ENCODE measurements around the gene ZNF804A.
A peak's percentile ranks its signal among the peaks of the same experiment; 100 is the strongest.

The ZNF804A gene

DNA sequence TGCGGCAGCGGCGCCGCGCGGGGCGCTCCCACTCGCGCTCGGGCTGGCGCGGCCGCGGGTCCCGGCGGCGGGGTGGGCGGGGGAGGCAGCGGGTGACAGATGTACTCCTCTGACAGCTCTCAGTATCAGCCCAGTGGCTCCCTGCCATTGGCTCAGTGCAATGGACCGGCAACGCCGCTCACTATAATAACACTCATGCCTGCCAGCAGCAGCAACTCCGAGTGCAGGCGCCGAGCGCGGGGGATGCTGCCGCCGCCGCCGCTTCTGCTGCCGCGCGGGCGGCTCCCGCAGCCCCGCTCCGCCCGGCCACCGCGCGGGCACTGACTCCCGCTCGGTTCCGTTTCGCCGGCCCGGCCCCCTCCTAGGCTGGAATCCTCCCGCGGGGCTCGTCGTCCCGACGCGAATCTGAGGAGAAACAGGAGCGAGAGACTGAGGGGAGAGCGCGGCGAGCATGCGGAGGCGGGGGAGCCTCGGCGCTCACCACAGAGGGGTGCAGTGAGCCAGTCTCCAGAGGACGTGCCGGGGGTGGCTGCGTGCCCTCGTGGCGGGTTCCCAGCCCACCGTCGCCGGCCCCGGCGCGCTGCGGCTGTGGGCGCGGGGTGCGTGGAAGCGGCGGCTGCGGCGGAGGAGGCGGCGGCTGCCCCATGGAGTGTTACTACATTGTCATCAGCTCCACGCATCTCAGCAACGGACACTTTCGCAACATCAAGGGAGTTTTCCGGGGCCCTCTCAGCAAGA lies at the start of gene ZNF804A:
Gene ZNF804A (plus strand): TSS at position 214 of the 738 bp plus-strand sequence. CDS start 431 bp downstream, at position 645.
- DNase-seq: peak; percentile 8

DNA sequence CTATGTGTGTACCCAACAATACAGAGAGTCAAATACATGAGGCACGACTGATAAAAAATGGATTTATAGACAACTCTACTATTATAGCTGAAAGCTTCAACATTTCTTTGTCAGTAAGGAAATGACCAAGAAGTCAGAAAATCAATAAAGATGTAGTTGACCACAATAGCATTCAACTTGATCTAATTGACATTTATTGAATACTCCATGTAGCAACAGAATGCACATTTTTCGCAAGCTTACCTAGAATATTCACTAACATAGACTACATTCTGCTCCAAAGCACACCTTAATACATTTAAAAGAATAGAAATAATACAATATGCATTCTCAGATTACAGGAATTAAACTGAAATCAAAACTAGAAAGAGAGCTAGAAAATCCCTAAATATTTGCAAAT lies 49.2 kb upstream of the ZNF804A start:
- DNase-seq: no peak

DNA sequence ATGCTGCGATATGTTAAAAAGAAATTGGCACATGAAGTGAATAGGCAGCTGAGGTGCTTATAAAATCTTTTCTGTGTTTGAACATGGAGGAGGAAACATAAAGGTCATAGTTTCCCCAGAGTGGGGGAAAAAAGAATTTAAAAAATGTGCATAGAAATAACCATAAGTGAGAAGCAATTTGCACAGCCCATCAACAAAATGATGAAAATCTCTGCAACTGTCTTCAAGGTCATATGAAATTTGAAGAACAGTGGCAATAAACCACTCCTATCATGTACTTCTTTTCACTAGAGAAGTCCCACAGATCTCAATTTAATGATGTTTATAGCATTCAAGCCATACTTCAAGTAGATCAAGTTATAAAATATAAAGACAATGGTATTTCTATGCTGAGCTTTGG lies 46.7 kb upstream of the ZNF804A start:
- no peak for DNase-seq

DNA sequence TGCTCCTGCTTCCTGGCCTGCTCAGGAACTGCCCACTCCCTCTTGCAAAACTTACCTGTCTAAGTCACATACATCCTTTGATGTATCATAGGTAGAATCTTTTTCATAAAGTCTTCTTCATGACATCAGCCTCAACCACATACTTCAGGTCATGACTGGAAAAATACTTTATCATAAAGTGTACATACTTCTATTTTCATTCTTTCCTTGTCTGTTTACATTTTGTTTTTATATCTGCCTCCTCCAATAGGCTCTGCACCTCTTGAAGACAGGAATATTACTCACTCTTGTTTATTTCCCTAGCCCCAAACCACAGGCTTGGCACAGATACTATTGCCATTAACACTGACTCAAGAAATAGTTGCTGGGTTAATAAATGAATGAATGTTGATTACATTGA lies 43.6 kb upstream of the ZNF804A start:
- no peak for DNase-seq

DNA sequence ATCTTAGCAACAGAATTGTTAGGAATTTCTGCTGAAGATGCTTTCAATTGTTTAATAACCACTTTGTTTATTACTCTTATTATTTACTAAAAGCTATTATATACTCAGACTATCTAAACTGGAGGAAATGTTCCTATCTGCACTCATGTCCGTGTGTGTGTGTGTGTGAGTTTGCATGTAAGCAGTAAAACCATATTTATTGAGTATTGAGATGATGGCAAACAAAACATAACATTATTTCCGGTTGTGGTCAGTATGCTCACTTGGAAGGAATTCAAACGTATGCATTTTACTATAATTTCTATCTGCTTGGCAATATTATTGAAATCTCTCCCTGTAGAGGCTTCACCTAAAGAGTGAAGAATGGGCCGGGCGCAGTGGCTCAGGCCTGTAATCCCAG lies 43.0 kb upstream of the ZNF804A start:
- DNase-seq: no peak

DNA sequence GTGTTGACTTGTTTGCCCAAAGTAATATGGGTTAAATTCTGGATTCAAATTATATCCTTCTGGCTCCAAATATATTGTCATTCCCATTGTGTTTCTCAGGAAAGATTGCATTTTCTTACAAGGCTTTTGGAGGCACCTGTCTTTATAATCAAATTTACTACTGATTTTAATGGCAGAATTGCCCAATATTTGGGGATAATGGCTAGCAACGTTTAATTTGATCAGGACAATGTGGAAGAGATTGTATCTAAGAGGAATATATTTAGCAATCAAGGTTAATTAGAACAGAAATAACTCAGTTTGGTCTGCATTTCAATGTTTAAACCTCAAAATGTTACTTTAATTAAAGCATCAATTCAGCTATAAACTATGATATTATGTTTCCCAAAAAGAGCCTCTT lies 41.7 kb upstream of the ZNF804A start:
- DNase-seq: no peak

DNA sequence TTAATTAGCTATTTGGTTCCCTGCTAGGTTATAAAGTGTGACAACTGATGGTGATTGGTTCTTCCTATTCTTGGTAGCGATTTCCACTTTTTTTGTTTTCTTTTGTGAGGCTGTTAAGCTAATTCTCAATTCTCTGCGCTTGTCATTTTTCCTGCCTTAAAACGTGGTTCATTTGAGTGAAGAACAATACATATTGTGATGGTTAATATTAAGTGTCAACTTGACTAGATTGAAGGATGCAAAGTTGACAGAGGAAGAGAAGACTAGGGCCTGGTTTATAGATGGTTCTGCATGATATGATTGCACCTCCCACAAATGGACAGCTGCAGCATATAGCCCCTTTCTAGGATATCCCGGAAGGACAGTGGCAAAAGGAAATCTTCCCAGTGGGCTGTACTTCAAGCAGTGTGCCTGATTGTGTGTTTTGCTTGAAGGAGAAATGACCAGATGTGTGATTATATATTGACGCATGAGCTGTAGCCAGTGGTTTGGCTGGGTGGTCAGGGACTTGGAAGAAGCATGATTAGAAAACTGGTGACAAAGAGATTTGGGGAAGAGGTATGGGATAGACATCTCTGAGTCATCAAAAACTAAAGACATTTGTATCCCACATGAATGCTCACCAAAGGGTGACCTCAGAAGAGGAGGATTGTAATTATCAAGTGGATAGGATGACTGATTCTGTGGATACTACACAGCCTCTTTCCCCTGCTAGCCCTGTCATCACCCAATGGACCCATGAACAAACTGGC lies 39.4 kb upstream of the ZNF804A start:
- no peak for DNase-seq

DNA sequence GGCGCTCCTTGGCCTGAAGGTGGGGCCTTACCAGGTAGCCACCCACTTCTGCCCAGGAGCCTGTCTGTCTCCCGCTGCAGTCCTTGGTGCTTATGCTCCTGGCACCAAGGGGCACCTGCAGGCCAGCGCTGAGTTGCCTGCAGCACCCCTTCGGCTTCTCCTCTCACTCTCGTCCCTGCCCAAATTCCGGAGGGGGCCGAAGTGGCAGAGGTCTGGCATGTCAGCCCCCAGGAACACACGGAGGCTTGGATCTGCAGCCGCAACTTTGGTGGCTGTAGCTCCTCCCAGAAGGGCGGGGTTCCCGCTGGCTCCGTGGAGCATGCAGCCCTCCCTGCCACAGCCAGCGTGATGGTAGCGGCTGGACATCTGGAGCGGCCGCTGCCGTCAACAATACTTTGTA lies 37.7 kb upstream of the ZNF804A start:
- no peak for DNase-seq

DNA sequence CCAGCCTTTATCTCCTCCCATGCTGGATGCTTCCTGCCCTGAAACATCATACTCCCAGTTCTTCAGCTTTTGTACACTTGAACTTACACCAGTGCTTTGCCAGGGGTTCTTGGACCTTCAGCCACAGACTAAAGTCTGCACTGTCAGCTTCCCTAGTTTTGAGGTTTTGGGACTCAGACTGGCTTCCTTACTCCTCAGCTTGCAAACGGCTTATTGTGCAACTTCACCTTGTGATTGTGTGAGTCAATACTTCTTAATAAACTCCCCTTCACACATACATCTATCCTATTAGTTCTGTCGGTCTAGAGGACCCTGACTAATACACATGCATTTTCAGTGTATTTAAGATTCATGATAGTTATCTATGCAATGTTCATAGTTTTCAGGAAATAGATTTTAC lies 35.8 kb upstream of the ZNF804A start:
- no peak for DNase-seq

DNA sequence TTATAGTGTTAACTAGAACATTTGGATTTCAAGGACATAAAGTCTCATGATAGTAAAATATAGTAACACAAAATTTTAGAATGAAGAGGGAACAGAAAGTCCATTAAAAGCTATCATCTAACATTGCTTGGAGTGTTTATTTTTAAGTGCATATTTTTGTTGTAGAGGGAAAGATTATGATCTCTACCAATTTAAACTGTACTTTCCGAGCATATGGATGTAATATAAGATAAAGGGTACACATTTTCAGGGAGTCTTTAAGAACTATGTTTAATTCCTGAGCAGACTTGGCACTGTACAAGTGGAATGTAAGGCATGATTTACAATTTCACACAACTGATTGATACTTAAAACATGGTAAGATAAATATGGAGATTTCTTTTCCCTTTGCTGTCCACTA lies 34.2 kb upstream of the ZNF804A start:
- DNase-seq: no peak

DNA sequence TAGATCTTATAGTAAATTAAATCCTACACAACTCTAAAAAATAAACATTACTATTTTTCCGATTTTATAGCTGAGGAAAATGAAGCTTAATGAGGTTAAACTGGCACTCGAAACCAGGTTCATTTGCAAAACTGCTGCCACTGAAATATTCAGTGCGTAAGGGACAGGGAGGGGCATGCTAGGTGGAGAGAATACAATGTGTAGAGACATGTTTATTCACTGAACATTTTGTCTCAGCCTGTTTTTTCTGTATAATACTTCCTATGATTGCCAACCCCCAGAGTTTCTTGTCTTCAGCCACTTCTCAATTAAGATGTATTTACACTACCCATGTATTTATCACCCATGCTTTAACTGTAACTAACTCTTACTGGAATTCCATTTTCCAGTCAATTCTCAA lies 31.6 kb upstream of the ZNF804A start:
- no peak for DNase-seq

DNA sequence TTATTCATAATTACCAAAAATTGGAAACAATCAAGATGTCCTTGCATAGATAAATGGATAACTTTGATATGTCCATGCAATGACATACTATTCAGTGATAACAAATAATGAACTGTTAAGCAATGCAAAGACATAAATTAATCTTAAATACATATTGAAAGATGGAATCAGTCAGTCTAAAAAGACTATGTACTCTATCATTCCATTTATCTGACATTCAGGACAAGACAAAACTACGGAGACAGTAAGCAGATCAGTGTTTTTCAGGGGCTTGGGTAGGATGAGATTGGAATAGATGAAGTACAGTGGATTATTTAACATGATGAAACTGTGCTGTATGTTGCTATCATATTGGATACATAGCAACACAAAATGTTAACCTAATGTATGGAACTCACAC lies 21.3 kb upstream of the ZNF804A start:
- no peak for DNase-seq

DNA sequence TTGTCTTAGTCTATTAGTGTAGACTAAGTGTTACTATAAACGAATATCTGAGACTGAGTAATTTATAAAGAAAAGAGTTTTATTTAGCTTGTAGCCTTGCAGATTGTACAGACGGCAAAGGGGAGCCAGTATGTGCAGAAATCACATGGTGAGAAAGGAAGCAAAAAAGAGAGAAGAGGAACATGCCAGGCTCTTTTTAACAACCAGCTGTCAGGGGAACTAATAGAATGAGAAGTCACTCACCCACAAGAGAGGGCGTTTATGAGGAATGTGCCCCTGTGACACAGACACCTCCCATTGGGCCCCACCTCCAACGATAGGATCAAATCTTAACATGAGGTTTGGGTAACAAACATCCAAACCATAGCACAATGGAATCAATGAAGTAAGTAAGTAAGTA lies 20.6 kb upstream of the ZNF804A start:
- DNase-seq: no peak

DNA sequence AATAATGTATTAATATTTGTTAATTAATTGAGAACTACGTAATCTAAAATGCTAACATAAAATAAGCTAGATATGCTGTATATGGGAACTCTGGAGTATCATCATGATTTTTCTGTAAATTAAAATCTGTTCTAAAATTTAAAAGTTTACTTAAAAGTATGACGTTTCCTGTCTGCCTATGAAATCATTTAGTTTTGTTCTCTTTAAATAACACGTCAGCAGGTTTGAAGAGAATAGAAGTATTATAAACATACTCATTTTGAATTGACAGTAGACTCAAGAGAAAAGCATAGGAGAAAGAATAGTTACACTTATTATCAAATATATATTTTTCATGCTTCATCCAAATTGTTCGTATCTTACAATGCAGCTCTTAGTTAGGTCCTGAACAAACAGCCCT lies 19.1 kb upstream of the ZNF804A start:
- DNase-seq: no peak

DNA sequence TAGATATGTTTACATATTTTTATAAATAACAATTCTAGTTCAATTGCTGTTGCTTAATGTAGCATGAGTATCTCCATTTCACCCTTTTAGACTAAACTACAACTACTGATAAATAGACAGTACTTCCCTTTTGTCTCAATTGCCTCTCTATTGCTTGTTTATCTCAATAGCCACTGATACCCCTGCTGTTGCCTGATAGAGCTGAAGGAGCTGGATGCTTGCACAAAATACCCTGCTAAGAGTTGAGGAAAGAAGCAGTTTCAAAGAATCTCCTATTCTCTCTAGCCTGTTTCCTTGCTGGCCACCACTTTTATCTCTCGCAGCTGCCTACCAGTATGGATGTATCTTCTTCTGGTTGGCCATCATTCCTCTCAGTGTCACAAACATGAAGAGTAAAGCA lies 16.9 kb upstream of the ZNF804A start:
- no peak for DNase-seq

DNA sequence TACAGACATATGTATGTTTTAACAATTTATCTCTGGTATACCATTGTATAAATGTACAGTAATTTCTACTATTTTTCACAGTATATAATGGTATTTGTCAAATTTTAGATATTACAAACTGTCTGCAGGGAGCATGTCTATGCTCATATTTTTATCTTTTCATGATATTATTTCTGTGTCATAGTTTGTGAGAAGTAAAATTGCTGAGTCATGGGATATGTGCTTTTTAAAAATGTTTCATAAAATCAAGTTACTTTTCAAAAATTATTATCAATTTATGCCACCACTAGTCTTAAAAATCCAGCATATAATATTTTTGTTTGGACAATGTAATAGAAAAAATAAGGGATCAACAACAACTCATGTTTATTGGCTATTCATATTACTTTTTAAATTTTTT lies 9.1 kb upstream of the ZNF804A start:
- DNase-seq: no peak

DNA sequence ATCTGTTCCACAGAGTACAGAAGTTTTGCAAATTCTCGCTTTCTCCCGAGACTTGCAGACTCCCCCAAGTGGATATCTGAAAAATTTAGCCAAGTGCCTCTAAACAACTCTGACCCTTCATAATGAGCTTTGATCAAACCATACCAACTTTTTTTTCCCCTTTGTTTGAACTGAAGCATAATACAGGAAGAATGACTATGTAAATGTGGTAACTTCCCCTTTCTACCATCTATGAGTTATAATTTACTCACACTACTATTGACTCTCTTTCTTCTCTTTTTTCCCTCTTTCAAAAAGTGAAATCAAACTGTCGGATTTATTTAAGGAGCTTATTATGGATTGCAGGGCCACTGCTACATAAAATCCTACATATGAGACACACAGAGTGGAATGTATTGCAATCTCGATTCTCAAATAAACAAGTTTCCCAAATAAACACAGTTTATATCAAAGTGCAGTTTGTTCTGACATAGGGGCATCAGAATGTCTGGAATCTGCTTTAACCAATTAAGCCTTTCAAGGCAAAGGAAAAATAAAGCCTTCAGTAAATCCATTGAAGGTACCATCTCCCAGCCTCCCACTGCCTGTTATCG lies 1.4 kb upstream of the ZNF804A start:
- DNase-seq: no peak

DNA sequence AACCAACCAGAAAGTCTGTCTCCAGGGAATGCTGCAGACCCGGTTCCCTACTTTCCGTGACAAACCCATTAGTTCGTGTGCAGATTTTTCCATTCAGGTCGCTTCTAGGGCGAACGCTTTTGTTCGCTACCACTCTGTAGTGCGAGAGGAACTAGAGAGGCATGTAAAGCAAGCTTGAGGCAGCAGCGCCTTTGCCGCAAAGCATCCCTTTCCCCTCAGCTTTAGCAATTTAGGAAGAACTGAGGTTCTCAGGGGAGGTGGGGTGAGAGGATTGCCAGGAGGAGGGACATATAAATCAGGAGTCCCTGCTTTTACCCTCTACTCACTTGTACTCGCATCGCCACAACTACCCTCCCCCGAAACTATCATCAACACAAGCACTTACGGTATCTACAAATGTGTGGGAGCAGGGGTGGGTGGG lies 748 bp upstream of the ZNF804A start:
- DNase-seq: no peak

DNA sequence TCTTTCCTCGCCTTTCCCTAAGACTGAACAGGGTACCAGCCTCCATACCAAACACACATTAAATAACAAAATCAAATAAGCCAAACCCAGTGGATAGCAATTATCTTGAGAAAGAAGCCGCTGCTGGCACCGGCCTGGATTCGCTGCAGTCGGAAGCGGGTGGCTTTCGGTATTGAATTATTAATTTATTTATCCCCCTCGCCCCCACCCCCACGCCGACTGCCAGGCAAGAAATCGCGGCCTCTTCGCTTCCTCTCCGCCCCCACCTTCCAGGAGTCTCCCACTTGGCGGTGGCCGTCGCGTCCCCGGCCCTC lies 370 bp upstream of the ZNF804A start:
- DNase-seq: no peak

DNA sequence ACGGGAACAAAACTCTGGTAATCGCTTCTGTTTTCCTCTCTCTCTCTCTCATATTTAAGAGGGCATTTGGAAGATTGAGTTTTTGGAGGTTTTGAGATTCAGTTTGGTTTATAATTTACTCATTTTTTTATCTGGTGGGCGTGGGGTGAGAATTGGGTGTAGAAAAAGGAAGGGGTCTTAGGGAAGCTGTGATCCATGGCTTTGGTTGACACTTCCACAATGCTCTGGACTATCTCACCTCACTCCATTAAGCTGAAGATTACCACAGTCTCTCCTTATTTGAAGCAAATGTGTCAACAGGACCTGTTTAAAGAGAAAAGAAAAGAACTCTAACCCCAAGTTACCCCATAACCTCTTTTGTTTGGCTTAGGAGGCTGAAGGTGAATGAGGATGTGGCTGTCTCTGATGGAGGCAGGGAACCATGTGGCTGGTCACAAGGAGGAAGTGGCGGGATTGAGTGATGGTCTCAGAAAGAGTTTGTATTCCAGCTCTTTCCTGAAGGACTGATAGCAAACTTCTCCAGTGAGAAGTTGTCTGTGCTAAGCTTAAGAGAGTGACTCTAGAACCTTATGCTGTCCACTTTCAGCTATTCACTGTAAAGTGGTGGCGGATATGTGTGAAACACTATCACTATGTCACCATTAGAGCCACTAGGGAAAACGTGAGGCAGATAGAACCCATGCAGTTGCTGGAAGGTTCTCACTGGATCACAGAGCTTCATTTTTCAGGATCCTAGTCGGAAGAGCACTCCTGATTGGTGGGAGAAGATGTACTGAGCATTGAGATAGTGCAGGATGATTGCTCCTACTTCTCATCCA lies 934 bp downstream of the ZNF804A start:
- DNase-seq: no peak

DNA sequence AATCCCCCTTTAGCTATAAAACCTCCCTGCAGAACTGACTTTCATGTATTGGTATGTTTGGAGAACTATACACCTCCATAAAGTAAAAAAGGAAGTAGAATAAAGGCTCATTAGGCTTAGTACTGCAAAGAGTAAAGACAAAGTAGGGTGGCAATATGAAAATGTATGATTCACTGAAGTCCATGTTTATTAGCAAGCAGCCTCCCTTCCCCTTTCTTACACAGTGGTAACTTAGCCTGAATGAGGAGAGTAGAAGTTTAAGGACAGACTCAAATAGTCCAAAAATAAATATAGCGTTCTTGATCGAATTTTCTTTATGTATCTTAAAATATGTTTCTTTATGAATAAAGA lies 1.5 kb downstream of the ZNF804A start:
- DNase-seq: no peak

DNA sequence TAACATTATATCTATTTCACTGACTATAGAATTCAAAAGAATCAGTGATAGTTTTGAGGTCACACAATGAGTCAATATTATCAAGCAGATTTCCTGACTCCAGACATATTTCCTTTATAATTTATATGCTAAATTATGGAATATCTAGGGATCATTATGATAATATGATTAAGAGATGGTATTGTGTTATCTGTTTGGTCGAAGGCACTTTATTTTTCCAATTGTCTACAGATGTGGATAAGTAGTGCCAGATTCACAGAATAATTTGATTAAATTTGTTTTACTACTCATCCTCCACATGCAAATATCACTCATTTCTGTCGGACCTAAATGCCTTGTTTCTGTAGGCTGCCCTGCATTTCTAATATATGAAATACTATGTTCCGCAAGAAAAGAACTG lies 4.4 kb downstream of the ZNF804A start:
- DNase-seq: no peak

DNA sequence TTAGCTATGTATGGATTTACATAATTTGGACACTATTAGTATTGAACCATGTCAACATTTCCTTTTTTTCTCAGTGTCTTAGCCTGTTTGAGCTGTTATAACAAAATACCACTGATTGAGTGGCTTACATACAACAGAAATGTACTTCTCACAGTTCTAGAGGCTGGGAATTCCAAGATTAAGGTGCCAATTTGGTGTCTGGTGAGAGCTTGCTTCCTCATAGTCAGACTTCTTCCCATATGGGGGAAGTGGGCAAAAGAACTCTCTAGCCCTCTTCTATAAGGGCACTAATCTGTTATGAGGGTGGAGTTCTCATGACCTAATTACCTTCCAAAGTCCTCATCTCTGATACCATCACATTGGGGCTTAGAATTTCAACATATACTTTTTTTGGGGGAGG lies 12.6 kb downstream of the ZNF804A start:
- no peak for DNase-seq

Measured in CD4-positive, alpha-beta T cell treated with Interleukin-10 for 1 hour (primary cell).